Prostate gland (tissue), 2 donors: ENCODE data around the gene RSKR. TPM values are rescaled to one million over a fixed set of nuclear protein-coding genes. Genes with fewer than 3 reads are reported as not detected.
A peak's percentile ranks its signal among the peaks of the same experiment; 100 is the strongest.

Experiments
- DNase-seq: peaks from one replicate; pipeline ENCODE4 v3.0.0-alpha.2; 2019; ENCODE audit warnings: low spot score
- H3K27ac ChIP-seq, 2 donors: fragments of 200-600 bp; sonication (generic); 2 replicates each; pipeline ENCODE4 v1.5.1; 2017 to 2019
- H3K27me3 ChIP-seq: fragments of 200-600 bp; sonication (generic); replicated peaks from 2 replicates; pipeline ENCODE4 v1.5.1; 2019; ENCODE audit not compliant: insufficient read depth
- H3K36me3 ChIP-seq, 2 donors: fragments of 200-600 bp; sonication (generic); 1 replicate in 1 of 2; 2 replicates in 1 of 2; pipeline versions ENCODE4 v1.5.1 to v1.8.1; 2017 to 2019
- H3K4me1 ChIP-seq: fragments of 200-600 bp; sonication (generic); replicated peaks from 2 replicates; pipeline ENCODE4 v1.5.1; 2019
- H3K4me3 ChIP-seq, 2 donors: fragments of 200-600 bp; sonication (generic); 2 replicates each; pipeline ENCODE4 v1.5.1; 2017 to 2019
- H3K9me3 ChIP-seq: fragments of 200-600 bp; sonication (generic); 2 replicates; pipeline ENCODE4 v1.5.1; 2017
- POLR2A ChIP-seq: fragments of 450-650 bp; IDR thresholded peaks from one replicate; pipeline ENCODE4 v1.6.1; 2016; ENCODE audit warnings: antibody characterized with exemption, mild to moderate bottlenecking
- POLR2AphosphoS5 ChIP-seq: sonication (generic); formaldehyde crosslinking; IDR thresholded peaks from one replicate; pipeline ENCODE4 v1.6.1; 2017; ENCODE audit warnings: antibody characterized with exemption
- WGBS: methylation state at CpG from one replicate; pipeline ENCODE4 v1.1.5; 2018; 5-methylcytosine and 5-hydroxymethylcytosine counted together
- intact Hi-C: fragments of 100-400 bp; cut with DNase I; formaldehyde crosslinking; loops from one replicate; pipeline ENCODE4 v1.14.2; 2022
- total RNA-seq, 2 donors: library from RNA; depleted of rRNA; stranded (reverse); fragments of >200 nt; gene quantifications; one replicate each; pipeline ENCODE4 v1.1.0, GENCODE V29; 2016
- TF ChIP-seq, protein P1 (sequence below), 4 experiments: fragments of 200-600 bp in 2 of 4; fragments of 450-650 bp in 2 of 4; sonication (generic) in 2 of 4; IDR thresholded peaks; 1 replicate in 3 of 4; 2 replicates in 1 of 4; pipeline ENCODE4 v1.5.1; 2016 to 2019; ENCODE audit warnings: antibody characterized with exemption in 4 of 4, mild to moderate bottlenecking in 2 of 4, moderate library complexity in 2 of 4

RSKR gene
- total RNA-seq, 2 donors from 2014 or later, result 5.0 to 32.1 TPM

DNA sequence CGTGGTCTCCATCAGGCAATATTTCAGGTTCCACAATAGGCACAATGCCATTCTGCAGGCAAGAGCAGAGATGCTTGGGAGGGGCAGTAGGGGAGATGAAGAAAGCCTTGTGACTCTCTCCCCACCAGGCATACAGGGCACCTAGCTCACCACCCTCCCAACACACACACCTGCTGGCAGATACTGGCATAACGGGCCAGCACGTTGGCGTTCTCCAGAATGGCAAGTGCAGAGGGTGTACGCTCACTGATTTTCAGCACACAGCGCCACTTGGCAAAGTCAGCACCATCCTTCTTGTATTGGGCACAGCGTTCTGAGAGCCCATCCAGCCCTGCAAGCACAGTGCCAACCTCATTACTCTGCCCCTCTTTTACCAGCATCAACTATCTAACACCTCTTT, 39.5 kb downstream of the RSKR start:
- no peaks in the 10 kb centered on the region for H3K36me3 ChIP-seq
- TF ChIP-seq POLR2A, result no peak
- TF ChIP-seq, protein P1, sequence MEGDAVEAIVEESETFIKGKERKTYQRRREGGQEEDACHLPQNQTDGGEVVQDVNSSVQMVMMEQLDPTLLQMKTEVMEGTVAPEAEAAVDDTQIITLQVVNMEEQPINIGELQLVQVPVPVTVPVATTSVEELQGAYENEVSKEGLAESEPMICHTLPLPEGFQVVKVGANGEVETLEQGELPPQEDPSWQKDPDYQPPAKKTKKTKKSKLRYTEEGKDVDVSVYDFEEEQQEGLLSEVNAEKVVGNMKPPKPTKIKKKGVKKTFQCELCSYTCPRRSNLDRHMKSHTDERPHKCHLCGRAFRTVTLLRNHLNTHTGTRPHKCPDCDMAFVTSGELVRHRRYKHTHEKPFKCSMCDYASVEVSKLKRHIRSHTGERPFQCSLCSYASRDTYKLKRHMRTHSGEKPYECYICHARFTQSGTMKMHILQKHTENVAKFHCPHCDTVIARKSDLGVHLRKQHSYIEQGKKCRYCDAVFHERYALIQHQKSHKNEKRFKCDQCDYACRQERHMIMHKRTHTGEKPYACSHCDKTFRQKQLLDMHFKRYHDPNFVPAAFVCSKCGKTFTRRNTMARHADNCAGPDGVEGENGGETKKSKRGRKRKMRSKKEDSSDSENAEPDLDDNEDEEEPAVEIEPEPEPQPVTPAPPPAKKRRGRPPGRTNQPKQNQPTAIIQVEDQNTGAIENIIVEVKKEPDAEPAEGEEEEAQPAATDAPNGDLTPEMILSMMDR (IDR thresholded peaks at IDR 0.05), result no peak
- no peak for TF ChIP-seq POLR2AphosphoS5
- no peak overlapping the region for H3K4me3 ChIP-seq
- DNase-seq, result no peak
- WGBS, result 86% methylated on average over 7 of the region's 7 CpGs
- H3K4me1 ChIP-seq, result peaks cover 6% of the 10 kb centered on the region
- H3K27ac ChIP-seq, result no peak overlapping the region
- intact Hi-C loops, result no loop called here
- H3K27me3 ChIP-seq, result no peaks in the 10 kb centered on the region
- H3K9me3 ChIP-seq, result no peaks in the 10 kb centered on the region

DNA sequence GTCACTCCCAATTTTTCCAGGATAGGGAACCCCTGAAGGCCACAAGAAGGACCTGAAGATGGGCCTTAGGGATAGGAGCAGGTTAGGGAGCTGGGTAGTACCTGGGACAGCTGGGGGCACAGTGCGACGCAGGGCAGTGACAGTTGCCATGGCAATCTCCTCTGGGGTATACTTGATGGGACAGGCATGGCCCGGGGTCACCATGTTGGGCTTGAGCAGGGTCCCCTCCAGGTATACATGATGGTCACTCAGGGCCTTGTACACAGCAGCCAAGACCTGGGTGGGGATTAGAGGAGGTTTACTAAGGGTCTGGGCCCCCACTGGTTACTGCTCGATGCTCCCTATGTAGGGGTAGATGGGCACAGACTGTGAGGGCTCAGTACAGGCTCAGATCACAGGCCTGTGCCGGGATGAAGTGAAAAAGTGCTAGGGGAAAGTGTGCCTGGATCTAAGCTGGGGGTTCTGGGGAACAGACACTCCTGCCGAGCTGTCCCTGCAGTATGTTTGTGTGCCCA, 40.0 kb downstream of the RSKR start:
- 97% methylated on average over 6 of the region's 6 CpGs for WGBS
- no peak for DNase-seq
- no peak overlapping the region for H3K27ac ChIP-seq
- intact Hi-C loops, result no loop called here
- H3K27me3 ChIP-seq, result no peaks in the 10 kb centered on the region
- no peaks in the 10 kb centered on the region for H3K36me3 ChIP-seq
- H3K9me3 ChIP-seq, result no peaks in the 10 kb centered on the region
- TF ChIP-seq, protein P1 (IDR thresholded peaks at IDR 0.05), result no peak
- TF ChIP-seq POLR2A (no peak), POLR2AphosphoS5 (no peak)
- peaks cover 6% of the 10 kb centered on the region for H3K4me1 ChIP-seq
- H3K4me3 ChIP-seq, result no peak overlapping the region

DNA sequence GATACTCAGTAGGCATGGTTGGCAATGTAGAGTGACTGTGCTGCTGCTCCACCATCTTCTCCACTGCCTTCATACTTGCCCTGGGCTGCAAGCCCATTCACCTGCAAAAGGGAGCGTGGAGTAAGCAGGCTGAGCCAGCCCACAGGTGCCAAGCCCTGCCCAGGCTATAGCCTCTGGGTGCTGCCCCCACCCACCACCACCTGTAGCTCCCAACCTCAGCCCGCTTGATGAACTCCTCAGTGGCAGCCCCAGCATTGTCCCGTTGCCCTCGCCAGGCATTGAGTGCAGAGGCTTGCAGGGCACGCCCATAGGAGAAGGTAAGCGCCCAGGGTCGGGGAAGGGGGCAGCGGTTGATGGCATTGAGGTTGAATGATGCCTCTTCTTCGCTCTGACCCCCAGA, 40.5 kb downstream of the RSKR start:
- H3K4me3 ChIP-seq, result no peak overlapping the region
- peaks cover 6% of the 10 kb centered on the region for H3K4me1 ChIP-seq
- no peak overlapping the region for H3K27ac ChIP-seq
- H3K36me3 ChIP-seq, result no peaks in the 10 kb centered on the region
- H3K27me3 ChIP-seq, result no peaks in the 10 kb centered on the region
- 96% methylated on average over 9 of the region's 9 CpGs for WGBS
- no peaks in the 10 kb centered on the region for H3K9me3 ChIP-seq
- no peak for DNase-seq
- TF ChIP-seq POLR2AphosphoS5 (no peak), POLR2A (no peak)
- TF ChIP-seq, protein P1 (IDR thresholded peaks at IDR 0.05), result no peak
- intact Hi-C loops, result no loop called here

DNA sequence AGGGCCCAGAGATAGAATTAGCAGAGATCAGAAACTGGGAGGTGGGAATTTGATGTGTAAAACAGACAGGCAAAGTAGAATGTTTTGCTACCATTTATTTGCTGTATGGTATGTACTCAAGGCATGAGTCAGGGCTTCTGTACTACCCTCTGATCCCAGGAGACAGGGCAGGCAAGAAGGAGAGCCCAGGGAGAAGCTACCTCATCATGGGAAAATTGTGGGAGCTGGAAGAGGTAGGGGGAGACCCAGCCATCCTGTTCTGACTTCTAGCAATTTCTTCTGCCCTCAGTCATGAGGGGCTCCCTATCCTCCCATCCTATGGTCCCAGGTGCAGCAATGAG, 41.0 kb downstream of the RSKR start:
- Histone ChIP-seq H3K27me3 (no peaks in the 10 kb centered on the region), H3K4me3 (no peak overlapping the region), H3K27ac (no peak overlapping the region), H3K4me1 (peaks cover 6% of the 10 kb centered on the region), H3K36me3 (no peaks in the 10 kb centered on the region), H3K9me3 (no peaks in the 10 kb centered on the region)
- DNase-seq, result no peak
- no peak for TF ChIP-seq POLR2AphosphoS5
- TF ChIP-seq POLR2A, result no peak
- TF ChIP-seq, protein P1 (IDR thresholded peaks at IDR 0.05), result no peak
- intact Hi-C loops, result no loop called here

DNA sequence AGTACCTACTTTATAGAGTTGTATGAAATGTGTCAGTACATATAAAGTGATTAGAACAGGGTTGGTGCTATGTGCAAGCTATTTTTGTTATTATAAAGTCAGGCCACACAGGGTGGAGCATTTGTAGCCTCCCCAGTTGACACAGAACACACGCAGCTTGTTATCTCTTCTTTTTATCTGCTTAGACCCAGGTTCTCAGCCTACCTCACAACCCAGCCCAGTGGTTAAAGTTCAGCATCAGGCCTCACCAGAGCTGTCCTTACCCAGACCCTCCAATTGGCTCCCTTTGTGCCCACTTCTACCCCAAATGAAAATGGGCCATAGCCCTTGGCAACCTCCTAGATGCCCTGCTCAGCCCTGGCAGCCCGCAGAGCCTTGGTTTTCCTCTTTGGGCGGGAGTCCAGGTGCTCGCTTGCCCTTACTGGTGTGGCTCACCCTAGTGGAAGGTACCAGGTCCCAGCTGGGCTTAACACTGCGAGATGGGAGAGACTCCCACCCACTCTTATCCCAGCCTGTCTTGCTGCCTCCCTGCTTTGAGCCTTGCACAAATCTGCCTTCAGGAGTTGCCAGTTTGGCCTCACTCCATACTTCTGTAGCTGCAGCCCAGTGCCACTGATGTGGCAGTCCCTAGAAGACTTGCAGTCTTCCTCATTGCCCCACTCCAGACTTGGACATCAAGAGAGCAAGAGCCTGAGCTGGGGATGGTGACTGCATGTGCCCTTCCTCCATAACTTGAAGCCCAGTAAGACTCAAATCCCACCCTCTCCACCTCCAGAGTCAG, 41.5 kb downstream of the RSKR start:
- Histone ChIP-seq H3K4me1 (peaks cover 6% of the 10 kb centered on the region), H3K27me3 (no peaks in the 10 kb centered on the region), H3K4me3 (no peak overlapping the region), H3K27ac (peak overlapping the region; percentile 76 to 83), H3K36me3 (no peaks in the 10 kb centered on the region), H3K9me3 (no peaks in the 10 kb centered on the region)
- no peak for DNase-seq
- intact Hi-C loops, result no loop called here
- TF ChIP-seq POLR2AphosphoS5, result no peak
- TF ChIP-seq, protein P1 (IDR thresholded peaks at IDR 0.05), result no peak
- no peak for TF ChIP-seq POLR2A
- 75% methylated on average over 5 of the region's 5 CpGs for WGBS
